SK-N-SH (cell line): ENCODE measurements around the gene FAM83E. TPM values are rescaled to one million over a fixed set of nuclear protein-coding genes. Genes with fewer than 3 reads are reported as not detected.

ENCODE experiments used
- CTCF ChIA-PET: fragments of 300-600, 350-600 bp; formaldehyde crosslinking; extraction: SDS; loops from one replicate; lab custom pipeline; 2021; lab: Yijun Ruan, JAX
- POLR2A ChIA-PET: fragments of 350-600 bp; sonication (Branson Sonifier 250); formaldehyde crosslinking; extraction: SDS; loops from one replicate; lab custom pipeline; 2020; ENCODE audit warnings: antibody characterized with exemption, inconsistent platforms; lab: Yijun Ruan, JAX
- DNase-seq: peaks from one replicate; pipeline ENCODE4 v3.0.0; 2012
- H2AFZ ChIP-seq: fragments of 200-600 bp; sonication (generic); 2 replicates; pipeline ENCODE4 v1.8.1; 2016; ENCODE audit warnings: antibody characterized with exemption, mild to moderate bottlenecking, low read depth
- H3F3A ChIP-seq: fragments of 200-600 bp; sonication (generic); replicated peaks from 2 replicates; pipeline ENCODE3; 2016; ENCODE audit warnings: antibody characterized with exemption, mild to moderate bottlenecking; ENCODE audit not compliant: insufficient read depth
- H3K27ac ChIP-seq, 2 experiments: fragments of 200-500 bp in 1 of 2; fragments of 200-600 bp in 1 of 2; sonication (Bioruptor generic) in 1 of 2; sonication (generic), shearing (Covaris generic) in 1 of 2; 2 replicates each; pipeline versions ENCODE4 v1.5.1 to v1.6.1; 2014 to 2016; ENCODE audit warnings: low read depth in 2 of 2, inconsistent platforms in 1 of 2, low read length in 1 of 2, mild to moderate bottlenecking in 1 of 2, mixed read lengths in 1 of 2
- H3K27me3 ChIP-seq: fragments of 200-600 bp; sonication (generic), shearing (Covaris generic); 2 replicates; pipeline ENCODE4 v1.6.1; 2016; ENCODE audit warnings: mixed run types; ENCODE audit not compliant: insufficient read depth
- H3K36me3 ChIP-seq, 2 experiments: fragments of 200-500 bp in 1 of 2; fragments of 200-600 bp in 1 of 2; sonication (Bioruptor generic) in 1 of 2; sonication (generic) in 1 of 2; replicated peaks in 1 of 2; 2 replicates each; pipeline versions ENCODE3 to v1.5.1; 2014 to 2016; ENCODE audit warnings: low read length in 1 of 2, mild to moderate bottlenecking in 1 of 2; ENCODE audit not compliant: insufficient read depth in 2 of 2, control insufficient read depth in 1 of 2
- H3K4me1 ChIP-seq, 2 experiments: fragments of 200-500 bp in 1 of 2; fragments of 200-600 bp in 1 of 2; sonication (Bioruptor generic) in 1 of 2; sonication (generic), shearing (Covaris generic) in 1 of 2; 2 replicates each; pipeline versions ENCODE4 v1.5.1 to v1.6.1; 2014 to 2016; ENCODE audit warnings: low read depth in 1 of 2, low read length in 1 of 2, mixed run types in 1 of 2; ENCODE audit not compliant: insufficient read depth in 2 of 2, control insufficient read depth in 1 of 2
- H3K4me2 ChIP-seq: fragments of 200-600 bp; sonication (generic), shearing (Covaris generic); 2 replicates; pipeline ENCODE4 v1.6.1; 2017; ENCODE audit warnings: mixed run types
- H3K4me3 ChIP-seq, 2 experiments: fragments of 200-500 bp in 1 of 2; fragments of 200-600 bp in 1 of 2; sonication (Bioruptor generic) in 1 of 2; sonication (generic), shearing (Covaris generic) in 1 of 2; 2 replicates each; pipeline versions ENCODE4 v1.5.1 to v1.8.1; 2014 to 2016; ENCODE audit warnings: low read depth in 2 of 2, inconsistent platforms in 1 of 2, low read length in 1 of 2, mild to moderate bottlenecking in 1 of 2, mixed read lengths in 1 of 2, moderate library complexity in 1 of 2
- H3K79me2 ChIP-seq: fragments of 200-600 bp; sonication (generic); 2 replicates; pipeline ENCODE4 v1.8.1; 2017; ENCODE audit warnings: mild to moderate bottlenecking; ENCODE audit not compliant: insufficient read depth
- H3K9ac ChIP-seq: fragments of 200-600 bp; sonication (generic); 2 replicates; pipeline ENCODE4 v1.6.1; 2017; ENCODE audit warnings: mixed run types
- H3K9me2 ChIP-seq: fragments of 200-600 bp; sonication (generic); 2 replicates; pipeline ENCODE4 v1.6.1; 2017; ENCODE audit warnings: mixed run types
- H3K9me3 ChIP-seq: fragments of 200-600 bp; sonication (generic); 2 replicates; pipeline ENCODE4 v1.6.1; 2017; ENCODE audit warnings: mixed run types, mild to moderate bottlenecking, moderate library complexity
- H4K20me1 ChIP-seq: fragments of 200-600 bp; sonication (generic); 2 replicates; pipeline ENCODE4 v1.6.1; 2017; ENCODE audit warnings: mild to moderate bottlenecking, mixed run types; ENCODE audit not compliant: insufficient read depth
- CHD2 ChIP-seq: fragments of 150-350 bp; IDR thresholded peaks from 2 replicates; pipeline ENCODE4 v1.6.1; 2018; ENCODE audit warnings: low read length; ENCODE audit not compliant: partially characterized antibody
- ELF1 ChIP-seq: IDR thresholded peaks from 2 replicates; pipeline ENCODE4 v1.4.0; 2012
- EP300 ChIP-seq, 2 experiments: IDR thresholded peaks; 2 replicates each; pipeline versions ENCODE4 v1.4.0 to v1.6.1; 2012; ENCODE audit warnings: borderline replicate concordance in 1 of 2, low read depth in 1 of 2, low read length in 1 of 2
- FOXJ3 ChIP-seq: sonication (generic); formaldehyde crosslinking; IDR thresholded peaks from 2 replicates; pipeline ENCODE4 v1.5.1; 2020; ENCODE audit warnings: mild to moderate bottlenecking, missing genetic modification reagents
- FOXM1 ChIP-seq: IDR thresholded peaks from 2 replicates; pipeline ENCODE4 v1.4.0; 2012; ENCODE audit warnings: low read depth, mild to moderate bottlenecking
- GATA2 ChIP-seq: sonication (generic); formaldehyde crosslinking; IDR thresholded peaks from 2 replicates; pipeline ENCODE4 v1.5.0; 2020; ENCODE audit warnings: mild to moderate bottlenecking, missing genetic modification reagents
- JUND ChIP-seq: IDR thresholded peaks from 2 replicates; pipeline ENCODE4 v1.4.0; 2012
- MAX ChIP-seq: IDR thresholded peaks from 2 replicates; pipeline ENCODE4 v1.4.0; 2012; ENCODE audit warnings: low read depth
- MXI1 ChIP-seq: IDR thresholded peaks from 2 replicates; pipeline ENCODE4 v1.6.1; 2012; ENCODE audit warnings: mild to moderate bottlenecking, low read depth, low read length, improper control_type of control experiment
- NRF1 ChIP-seq: IDR thresholded peaks from 2 replicates; pipeline ENCODE4 v1.6.1; 2012; ENCODE audit warnings: low read depth, mild to moderate bottlenecking, low read length
- PBX3 ChIP-seq: IDR thresholded peaks from 2 replicates; pipeline ENCODE4; 2012
- RCOR1 ChIP-seq: fragments of 150-350 bp; IDR thresholded peaks from 2 replicates; pipeline ENCODE4 v1.6.1; 2017; ENCODE audit warnings: antibody characterized with exemption, low read length
- REST ChIP-seq: IDR thresholded peaks from 2 replicates; pipeline ENCODE4 v1.6.1; 2012; ENCODE audit warnings: mild to moderate bottlenecking, low read depth, low read length, moderate library complexity
- RFX5 ChIP-seq: IDR thresholded peaks from 2 replicates; pipeline ENCODE4 v1.6.1; 2012; ENCODE audit warnings: mild to moderate bottlenecking, improper control_type of control experiment, low read length
- SIN3A ChIP-seq: IDR thresholded peaks from 2 replicates; pipeline ENCODE4 v1.6.1; 2012; ENCODE audit warnings: low read depth, mild to moderate bottlenecking, low read length, moderate library complexity, borderline replicate concordance
- TAF1 ChIP-seq: IDR thresholded peaks from 2 replicates; pipeline ENCODE4 v1.6.1; 2012; ENCODE audit warnings: low read depth, mild to moderate bottlenecking, low read length, moderate library complexity, borderline replicate concordance
- TCF12 ChIP-seq: IDR thresholded peaks from 2 replicates; pipeline ENCODE4 v1.4.0; 2012
- TEAD4 ChIP-seq: IDR thresholded peaks from 2 replicates; pipeline ENCODE4 v1.4.0; 2012; ENCODE audit warnings: mild to moderate bottlenecking, borderline replicate concordance; ENCODE audit not compliant: insufficient read depth
- USF1 ChIP-seq: IDR thresholded peaks from 2 replicates; pipeline ENCODE4 v1.4.0; 2012; ENCODE audit warnings: low read depth, borderline replicate concordance
- WGBS: methylation state at CpG from one replicate; pipeline ENCODE4 v1.1.6; 2017; ENCODE audit warnings: low lambda C conversion rate; 5-methylcytosine and 5-hydroxymethylcytosine counted together
- polyA plus RNA-seq, 3 experiments: library from polyadenylated mRNA; depleted of rRNA; stranded (reverse); fragments of >200 nt; gene quantifications; 2 replicates each; pipeline ENCODE4 v1.2.3, GENCODE V29; 2012

Gene FAM83E
- polyA plus RNA-seq, 1 of the 3 experiments (the other 2 are of a cell fraction): 0.44 TPM

GRCh38 chr19:48634424-48635262, 19.8 kb upstream of the FAM83E start (continued):
- peak; percentile 22; the same call in 1 of the 2 replicates for TF ChIP-seq PBX3
- no peak for TF ChIP-seq ELF1
- TF ChIP-seq GATA2 (CRISPR knock-in tag): no peak
- TF ChIP-seq EP300 (IDR thresholded peaks at IDR 0.05; ENCODE audit: borderline replicate concordance in 1 of 2, low read depth in 1 of 2, low read length in 1 of 2): peak; percentile 38 to 47; a peak in 3 of 4 replicates
- TF ChIP-seq USF1: peak; percentile 94
- peak; percentile 34; the same call in 1 of the 2 replicates for TF ChIP-seq TAF1
- TF ChIP-seq MAX: peak; percentile 96
- TF ChIP-seq SIN3A: peak; percentile 67; the same call in 1 of the 2 replicates
- TF ChIP-seq CHD2: peak; percentile 85
- peak; percentile 34; the same call in 1 of the 2 replicates for TF ChIP-seq TCF12
- TF ChIP-seq, all 33 proteins: peak for 12

GRCh38 chr19:48634036-48634342, 19.1 kb upstream of the FAM83E start:
- H2AFZ ChIP-seq: peak overlapping the region; percentile 32; the same call in 1 of the 2 replicates
- peak overlapping the region; percentile 93 to 96 for H3K27ac ChIP-seq
- POLR2A ChIA-PET: interaction anchor here (0.9 to 1.5 kb wide), 5 partner anchors 9 to 20 kb away, joined by 3 to 13 read pairs (median 8); partner anchors contain the start of genes CA11, RPL18 and SPHK2
- no peaks in the 10 kb centered on the region for H3K27me3 ChIP-seq
- 66% methylated on average over 7 of the region's 7 CpGs for WGBS
- peak overlapping the region; percentile 21 to 51; a peak in 3 of 4 replicates for H3K4me3 ChIP-seq
- no peaks in the 10 kb centered on the region for H4K20me1 ChIP-seq
- H3K9ac ChIP-seq: peak overlapping the region; percentile 81
- CTCF ChIA-PET: interaction anchor here (1.7 to 2.0 kb wide), 2 partner anchors 13 to 45 kb away, joined by 6 to 7 read pairs; no protein-coding TSS in a partner anchor
- peak overlapping the region; percentile 99 for H3K4me2 ChIP-seq
- TF ChIP-seq RFX5: no peak
- no peak for TF ChIP-seq TAF1
- TF ChIP-seq MXI1: no peak
- no peak for TF ChIP-seq JUND
- TF ChIP-seq GATA2 (CRISPR knock-in tag): no peak
- TF ChIP-seq FOXJ3: no peak
- TF ChIP-seq CHD2: no peak
- TF ChIP-seq RCOR1: no peak
- no peak for TF ChIP-seq REST
- TF ChIP-seq TEAD4: no peak
- TF ChIP-seq SIN3A: no peak
- TF ChIP-seq NRF1: no peak
- no peak for TF ChIP-seq FOXM1
- TF ChIP-seq, all 33 proteins: peak for 0
- Histone ChIP-seq H3F3A (peaks cover 30% of the 10 kb centered on the region), H3K4me1 (peaks cover 31 to 39% of the 10 kb centered on the region in 2 experiments), H3K36me3 (peaks cover 17 to 23% of the 10 kb centered on the region in 2 experiments), H3K9me2 (no peaks in the 10 kb centered on the region), H3K79me2 (no peaks in the 10 kb centered on the region; the same call in 1 of the 2 replicates), H3K9me3 (no peaks in the 10 kb centered on the region)
- DNase-seq: no peak
